KOPT-K1 (cell line): ENCODE data around the gene TSPAN11.

Experiments
- H3K27ac ChIP-seq: fragments of 200-600 bp; sonication (generic); 2 replicates; pipeline ENCODE4 v1.5.1; 2016; ENCODE audit warnings: antibody characterized with exemption, mild to moderate bottlenecking, low read depth, low read length; ENCODE audit not compliant: poor library complexity, severe bottlenecking
- H3K36me3 ChIP-seq: fragments of 200-600 bp; sonication (generic); 2 replicates; pipeline ENCODE4 v1.5.1; 2017; ENCODE audit warnings: antibody characterized with exemption, mild to moderate bottlenecking, low read length, moderate library complexity; ENCODE audit not compliant: insufficient read depth
- H3K9me3 ChIP-seq: fragments of 200-600 bp; sonication (generic); 2 replicates; pipeline ENCODE4 v1.5.1; 2017; ENCODE audit warnings: antibody characterized with exemption, low read length, mild to moderate bottlenecking; ENCODE audit not compliant: insufficient read depth, poor library complexity, severe bottlenecking

TSPAN11 gene

DNA sequence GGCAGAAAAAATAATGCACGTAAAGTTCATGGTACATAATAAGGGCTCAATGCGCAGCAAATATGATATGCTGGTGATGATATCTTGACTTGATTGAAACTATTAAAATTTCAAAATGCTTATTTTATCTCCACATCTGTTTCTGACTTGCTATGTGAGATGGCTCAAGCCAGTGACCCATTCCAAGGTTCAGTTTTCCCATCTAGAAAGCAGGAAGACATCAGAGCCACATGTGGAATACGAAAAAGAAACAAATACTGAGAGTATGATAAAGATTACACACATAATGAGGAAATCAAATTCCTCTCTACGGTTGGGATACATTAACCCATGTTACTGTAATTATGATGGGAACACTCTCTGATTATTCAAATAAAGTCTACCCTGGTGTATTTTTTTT is 24.0 kb upstream of the TSPAN11 start:
- no peaks in the 10 kb centered on the region for H3K9me3 ChIP-seq
- H3K27ac ChIP-seq = no peak overlapping the region
- H3K36me3 ChIP-seq = no peaks in the 10 kb centered on the region

DNA sequence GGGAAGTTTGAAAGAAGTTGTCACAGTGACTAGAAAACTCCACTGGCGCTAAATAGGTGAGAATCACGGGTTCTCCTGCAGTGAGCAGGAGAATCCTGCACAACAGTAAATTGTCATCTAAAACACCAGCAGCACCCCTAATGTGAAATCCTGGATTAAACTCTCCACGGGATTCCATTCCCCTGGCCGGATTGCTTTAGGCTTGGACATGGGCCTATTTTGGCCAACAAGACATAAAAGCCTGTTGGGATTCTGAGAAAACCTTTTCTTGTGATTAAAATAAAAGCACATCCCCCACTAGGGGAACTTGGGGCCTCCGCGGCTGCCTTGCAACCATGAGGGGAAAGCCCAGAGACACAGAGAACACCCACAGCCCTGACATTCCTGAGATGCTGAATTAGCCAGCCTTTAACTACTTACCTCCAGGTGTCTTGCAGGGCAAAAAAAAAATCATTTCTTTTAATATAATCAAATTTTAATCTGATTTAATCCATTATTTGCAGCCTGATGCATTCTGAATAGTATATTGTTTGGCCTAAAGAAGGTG is 21.0 kb upstream of the TSPAN11 start:
- Histone ChIP-seq H3K9me3 (no peaks in the 10 kb centered on the region), H3K27ac (no peak overlapping the region), H3K36me3 (no peaks in the 10 kb centered on the region)

DNA sequence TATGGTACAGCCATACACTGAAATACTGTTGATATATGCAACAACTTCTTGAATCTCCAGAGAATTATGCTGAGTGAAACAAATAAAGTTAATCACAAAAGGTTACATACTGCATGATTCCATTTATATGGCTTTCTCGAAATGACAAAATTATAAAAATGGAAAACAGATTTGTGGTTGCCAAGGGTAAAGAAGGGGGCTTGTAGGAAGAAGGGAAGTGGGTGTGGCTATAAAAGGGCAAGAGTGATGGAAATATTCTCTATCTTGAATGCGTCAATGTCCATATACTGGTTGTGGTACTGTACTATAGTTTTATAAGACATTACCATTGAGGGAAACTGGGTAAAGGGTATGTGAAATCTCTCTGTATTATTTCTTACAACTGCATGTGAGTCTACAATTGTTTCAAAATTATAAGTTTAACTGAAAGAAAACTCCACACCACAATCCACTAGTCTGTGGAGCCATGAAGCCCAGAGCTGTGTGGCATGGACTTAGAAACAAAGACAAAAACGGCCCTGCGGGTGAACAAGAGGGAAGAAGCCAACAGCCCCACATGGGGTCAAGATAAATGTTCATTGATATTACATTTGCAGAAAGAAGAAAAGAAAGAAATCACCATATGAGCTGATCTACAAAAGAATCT is 18.3 kb upstream of the TSPAN11 start:
- Histone ChIP-seq H3K36me3 (no peaks in the 10 kb centered on the region), H3K27ac (no peak overlapping the region), H3K9me3 (no peaks in the 10 kb centered on the region)

DNA sequence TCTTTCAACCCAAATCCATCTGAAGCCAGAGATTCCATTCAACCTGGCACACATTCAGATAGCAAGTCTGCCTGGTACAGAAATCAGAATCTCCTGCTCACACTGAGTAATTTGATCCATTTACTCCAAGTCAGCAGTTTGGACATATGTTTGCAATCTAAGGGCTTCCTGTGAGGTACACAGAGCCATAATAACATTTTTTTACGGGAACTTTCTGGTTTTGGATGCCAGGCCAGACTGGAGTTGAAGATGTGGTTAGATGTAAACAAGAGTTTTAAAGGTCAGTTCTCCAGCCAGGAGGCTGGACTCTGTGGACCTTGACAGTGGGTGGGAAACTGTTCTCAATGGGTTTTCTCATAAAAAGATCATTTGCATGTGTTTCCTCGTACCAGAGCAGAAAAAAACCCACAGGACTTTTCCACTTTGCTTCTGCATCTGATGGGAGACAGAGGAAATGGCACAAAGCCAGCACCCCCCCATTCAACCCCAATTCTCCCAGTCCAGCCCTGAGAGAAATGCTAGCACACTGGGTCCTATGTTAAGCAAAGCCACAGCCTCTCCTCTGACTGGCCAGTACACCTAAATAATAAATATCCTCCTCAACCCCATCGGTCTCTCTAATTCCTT is 17.7 kb upstream of the TSPAN11 start:
- Histone ChIP-seq H3K9me3 (no peaks in the 10 kb centered on the region), H3K27ac (no peak overlapping the region)

GRCh38 chr12:30909349-30910037 is 17.1 kb upstream of the TSPAN11 start:
- H3K27ac ChIP-seq = no peak overlapping the region
- no peaks in the 10 kb centered on the region for H3K36me3 ChIP-seq
- no peaks in the 10 kb centered on the region for H3K9me3 ChIP-seq

More for the DNA sequence above, 17.7 kb upstream of the TSPAN11 start:
- H3K36me3 ChIP-seq = no peaks in the 10 kb centered on the region

DNA sequence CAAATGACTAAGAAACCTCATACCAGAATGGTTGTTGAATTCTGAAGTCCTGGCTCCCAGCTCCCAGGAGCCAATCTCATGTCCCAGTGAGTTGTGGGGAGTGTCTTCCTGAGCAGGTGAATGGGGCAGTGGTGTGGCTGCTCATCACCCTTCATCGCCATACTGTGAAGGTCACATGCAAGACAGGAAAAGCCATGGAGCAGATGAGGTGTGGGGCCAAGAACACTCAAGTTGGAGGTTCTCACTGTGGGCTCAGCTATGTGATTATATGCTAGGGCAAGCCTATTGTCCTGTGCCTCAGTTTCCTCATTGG is 16.6 kb upstream of the TSPAN11 start:
- H3K36me3 ChIP-seq = no peaks in the 10 kb centered on the region
- no peaks in the 10 kb centered on the region for H3K9me3 ChIP-seq
- H3K27ac ChIP-seq = no peak overlapping the region

DNA sequence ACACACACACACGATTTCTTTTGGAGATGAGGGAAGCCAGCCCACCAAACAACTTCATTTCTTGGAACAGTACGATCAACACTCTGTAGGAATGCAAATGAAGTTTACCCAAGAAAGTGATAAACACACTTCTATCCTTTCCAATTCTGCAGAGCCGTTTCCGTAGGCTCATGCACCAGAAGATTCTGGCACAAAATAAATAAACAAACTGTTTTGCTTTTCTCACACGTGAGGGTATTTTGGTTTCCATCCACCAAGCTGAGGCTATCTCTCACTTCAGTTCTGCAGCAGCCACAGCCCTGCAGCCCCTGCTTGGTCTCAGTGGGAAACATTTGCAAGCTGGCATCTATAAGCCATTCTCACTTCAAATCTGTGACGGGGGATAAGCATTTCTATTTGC is 15.3 kb upstream of the TSPAN11 start:
- Histone ChIP-seq H3K36me3 (no peaks in the 10 kb centered on the region), H3K9me3 (no peaks in the 10 kb centered on the region), H3K27ac (no peak overlapping the region)

- Histone ChIP-seq H3K36me3 (no peaks in the 10 kb centered on the region), H3K9me3 (no peaks in the 10 kb centered on the region), H3K27ac (no peak overlapping the region)
Observed at GRCh38 chr12:30913323-30913722, 13.2 kb upstream of the TSPAN11 start.

GRCh38 chr12:30914986-30915591 is 11.5 kb upstream of the TSPAN11 start:
- Histone ChIP-seq H3K27ac (no peak overlapping the region), H3K36me3 (no peaks in the 10 kb centered on the region), H3K9me3 (no peaks in the 10 kb centered on the region)

DNA sequence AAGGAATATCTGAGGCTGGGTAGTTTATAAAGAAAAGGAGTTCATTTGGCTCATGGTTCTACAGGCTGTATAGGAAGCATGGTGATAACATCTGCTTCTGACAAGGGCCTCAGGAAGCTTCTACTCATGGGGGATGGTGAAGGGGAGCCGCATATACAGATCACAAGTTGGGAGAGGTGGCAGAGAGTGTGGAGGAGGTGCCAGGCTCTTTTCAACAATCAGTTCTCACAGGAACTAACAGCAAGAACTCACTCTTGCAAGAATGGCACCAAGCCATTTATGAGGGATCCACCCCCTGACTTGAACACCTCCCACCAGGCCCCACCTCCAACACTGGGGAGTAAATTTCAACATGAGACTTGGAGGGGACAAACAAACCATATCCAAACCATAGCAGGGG is 3.5 kb upstream of the TSPAN11 start:
- Histone ChIP-seq H3K36me3 (no peaks in the 10 kb centered on the region), H3K9me3 (no peaks in the 10 kb centered on the region), H3K27ac (no peak overlapping the region)

DNA sequence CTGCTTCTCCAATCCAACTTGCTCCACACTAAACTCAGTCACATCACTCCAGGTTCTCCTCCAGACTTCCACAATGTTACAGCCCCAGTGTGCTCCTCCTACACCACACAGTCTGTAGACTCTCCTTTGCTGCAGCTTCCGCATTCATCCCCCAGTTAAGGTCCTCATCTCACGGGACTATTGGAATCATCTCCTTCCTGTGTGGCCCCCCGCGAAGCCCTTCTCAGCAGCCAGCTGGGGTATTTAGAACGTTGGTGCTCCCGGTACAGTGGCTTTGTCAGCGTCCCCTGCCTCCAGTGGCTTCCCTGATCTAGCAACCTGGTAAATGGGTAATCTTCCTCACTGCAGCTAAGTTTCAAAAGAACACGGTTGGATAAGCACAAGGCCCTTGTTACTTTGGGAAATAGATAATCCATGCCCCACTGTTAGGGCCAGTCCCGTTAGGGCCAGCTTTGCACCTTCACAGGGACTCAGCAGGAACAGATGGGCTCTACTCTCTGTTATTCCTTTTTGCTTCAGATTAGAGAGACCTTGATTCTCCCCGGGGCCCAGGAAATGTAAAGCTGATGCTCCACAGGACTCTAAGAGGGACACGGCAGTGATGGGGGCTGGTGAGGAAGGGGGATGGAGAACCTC is 823 bp upstream of the TSPAN11 start:
- Histone ChIP-seq H3K9me3 (no peaks in the 10 kb centered on the region), H3K36me3 (no peaks in the 10 kb centered on the region), H3K27ac (no peak overlapping the region)

- H3K27ac ChIP-seq = no peak overlapping the region
- H3K36me3 ChIP-seq = no peaks in the 10 kb centered on the region
- H3K9me3 ChIP-seq = no peaks in the 10 kb centered on the region
Observed at GRCh38 chr12:30927222-30927611, 669 bp downstream of the TSPAN11 start.

- no peaks in the 10 kb centered on the region for H3K9me3 ChIP-seq
- no peaks in the 10 kb centered on the region for H3K36me3 ChIP-seq
- no peak overlapping the region for H3K27ac ChIP-seq
Observed at GRCh38 chr12:30928356-30929244, 2.1 kb downstream of the TSPAN11 start.

DNA sequence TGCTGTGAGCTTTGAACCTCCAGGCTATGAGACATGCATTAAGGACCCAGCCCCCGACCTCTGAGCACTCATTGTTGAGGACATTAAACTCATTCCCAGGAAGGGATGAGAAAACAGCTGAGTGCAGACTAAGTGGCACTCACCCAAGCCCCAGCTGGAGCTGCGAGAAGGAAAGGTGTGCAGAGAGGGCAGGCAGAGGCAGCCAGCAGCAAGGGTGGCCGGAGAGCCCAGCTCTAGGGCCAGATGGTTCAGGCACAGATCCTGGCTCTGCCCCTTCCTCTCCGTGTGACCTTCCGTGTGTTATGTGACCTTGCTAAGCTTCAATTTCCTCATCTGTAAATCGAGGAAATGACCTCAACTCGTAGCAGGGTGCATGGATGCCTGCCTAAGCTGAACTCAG is 3.7 kb downstream of the TSPAN11 start:
- Histone ChIP-seq H3K36me3 (no peaks in the 10 kb centered on the region), H3K9me3 (peaks cover 5% of the 10 kb centered on the region), H3K27ac (no peak overlapping the region)
